Brain microvascular endothelial cell (primary cell): ENCODE measurements around the gene LRP1.

Experiments
- DNase-seq: peaks from one replicate; pipeline ENCODE4 v3.0.0-alpha.2; 2020
- H3K27ac ChIP-seq: fragments of 250-450 bp; sonication (Bioruptor Pico); 2 replicates; pipeline ENCODE4 v1.5.1; 2020; ENCODE audit warnings: mild to moderate bottlenecking, moderate library complexity
- H3K27me3 ChIP-seq: fragments of 250-450 bp; sonication (Bioruptor Pico); replicated peaks from 2 replicates; pipeline ENCODE4 v1.5.1; 2020; ENCODE audit warnings: mild to moderate bottlenecking
- H3K36me3 ChIP-seq: fragments of 250-450 bp; sonication (Bioruptor Pico); replicated peaks from 2 replicates; pipeline ENCODE4 v1.5.1; 2020; ENCODE audit warnings: mild to moderate bottlenecking
- H3K4me3 ChIP-seq: 2 replicates; pipeline ENCODE4 v1.5.1; 2011; ENCODE audit warnings: low read depth, mild to moderate bottlenecking, control low read depth, low read length, moderate library complexity
- in situ Hi-C: cut with HindIII; loops from 2 replicates; pipeline ENCODE4 v1.10.0; 2017; ENCODE audit warnings: low sequenced_read_pairs, low pct_ligation_motif_present
- TF ChIP-seq, protein P1 (sequence below): IDR thresholded peaks from 2 replicates; pipeline ENCODE4 v1.5.1; 2011; ENCODE audit warnings: low read depth, mild to moderate bottlenecking, moderate library complexity, low read length, control low read depth, inconsistent platforms; ENCODE audit errors: missing control alignments

Gene LRP1

DNA sequence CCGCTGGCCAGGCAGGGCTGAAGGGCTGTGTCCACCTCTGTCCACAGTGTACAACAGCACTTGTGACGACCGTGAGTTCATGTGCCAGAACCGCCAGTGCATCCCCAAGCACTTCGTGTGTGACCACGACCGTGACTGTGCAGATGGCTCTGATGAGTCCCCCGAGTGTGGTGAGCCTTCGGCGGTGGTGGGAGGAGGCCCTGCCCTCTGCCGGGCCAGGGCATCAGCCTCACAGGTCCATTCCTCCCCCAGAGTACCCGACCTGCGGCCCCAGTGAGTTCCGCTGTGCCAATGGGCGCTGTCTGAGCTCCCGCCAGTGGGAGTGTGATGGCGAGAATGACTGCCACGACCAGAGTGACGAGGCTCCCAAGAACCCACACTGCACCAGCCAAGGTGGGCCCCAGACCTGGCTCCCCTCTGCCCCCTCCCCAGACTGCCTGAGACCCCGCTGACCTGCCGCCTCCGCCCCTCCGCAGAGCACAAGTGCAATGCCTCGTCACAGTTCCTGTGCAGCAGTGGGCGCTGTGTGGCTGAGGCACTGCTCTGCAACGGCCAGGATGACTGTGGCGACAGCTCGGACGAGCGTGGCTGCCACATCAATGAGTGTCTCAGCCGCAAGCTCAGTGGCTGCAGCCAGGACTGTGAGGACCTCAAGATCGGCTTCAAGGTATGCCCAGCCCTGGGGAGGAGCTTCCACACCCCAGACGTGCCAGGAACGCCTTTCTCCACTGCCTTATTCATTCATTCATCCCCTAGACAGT is 67.5 kb downstream of the LRP1 start:
- TF ChIP-seq, protein P1, sequence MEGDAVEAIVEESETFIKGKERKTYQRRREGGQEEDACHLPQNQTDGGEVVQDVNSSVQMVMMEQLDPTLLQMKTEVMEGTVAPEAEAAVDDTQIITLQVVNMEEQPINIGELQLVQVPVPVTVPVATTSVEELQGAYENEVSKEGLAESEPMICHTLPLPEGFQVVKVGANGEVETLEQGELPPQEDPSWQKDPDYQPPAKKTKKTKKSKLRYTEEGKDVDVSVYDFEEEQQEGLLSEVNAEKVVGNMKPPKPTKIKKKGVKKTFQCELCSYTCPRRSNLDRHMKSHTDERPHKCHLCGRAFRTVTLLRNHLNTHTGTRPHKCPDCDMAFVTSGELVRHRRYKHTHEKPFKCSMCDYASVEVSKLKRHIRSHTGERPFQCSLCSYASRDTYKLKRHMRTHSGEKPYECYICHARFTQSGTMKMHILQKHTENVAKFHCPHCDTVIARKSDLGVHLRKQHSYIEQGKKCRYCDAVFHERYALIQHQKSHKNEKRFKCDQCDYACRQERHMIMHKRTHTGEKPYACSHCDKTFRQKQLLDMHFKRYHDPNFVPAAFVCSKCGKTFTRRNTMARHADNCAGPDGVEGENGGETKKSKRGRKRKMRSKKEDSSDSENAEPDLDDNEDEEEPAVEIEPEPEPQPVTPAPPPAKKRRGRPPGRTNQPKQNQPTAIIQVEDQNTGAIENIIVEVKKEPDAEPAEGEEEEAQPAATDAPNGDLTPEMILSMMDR: no peak
- Histone ChIP-seq H3K27me3 (no peaks in the 10 kb centered on the region), H3K27ac (no peak overlapping the region), H3K36me3 (peaks cover 92% of the 10 kb centered on the region), H3K4me3 (no peak overlapping the region)
- DNase-seq: no peak
- in situ Hi-C loops: no loop called here

DNA sequence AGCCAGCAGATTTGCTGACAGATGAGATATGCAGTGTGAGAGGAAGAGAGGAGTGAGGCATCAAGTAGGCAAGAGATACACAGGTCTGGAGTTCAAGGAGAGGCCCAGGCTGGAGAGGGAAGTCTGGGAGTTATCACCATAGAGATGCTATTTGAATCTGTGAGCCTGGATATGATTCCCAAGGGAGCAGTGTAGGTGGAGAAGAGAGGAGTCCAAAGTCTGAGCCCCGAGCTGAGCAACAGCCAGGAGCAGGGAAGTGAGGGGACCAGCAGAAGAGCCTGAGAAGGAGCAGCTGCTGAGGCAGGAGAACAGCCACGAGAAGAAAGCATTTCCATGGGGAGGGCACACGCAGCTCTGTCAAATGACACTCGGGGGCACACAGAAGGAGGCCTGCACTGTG is 68.2 kb downstream of the LRP1 start:
- Histone ChIP-seq H3K27ac (no peak overlapping the region), H3K27me3 (no peaks in the 10 kb centered on the region), H3K4me3 (no peak overlapping the region), H3K36me3 (peaks cover 92% of the 10 kb centered on the region)
- in situ Hi-C loops: no loop called here
- TF ChIP-seq, protein P1: no peak
- no peak for DNase-seq

DNA sequence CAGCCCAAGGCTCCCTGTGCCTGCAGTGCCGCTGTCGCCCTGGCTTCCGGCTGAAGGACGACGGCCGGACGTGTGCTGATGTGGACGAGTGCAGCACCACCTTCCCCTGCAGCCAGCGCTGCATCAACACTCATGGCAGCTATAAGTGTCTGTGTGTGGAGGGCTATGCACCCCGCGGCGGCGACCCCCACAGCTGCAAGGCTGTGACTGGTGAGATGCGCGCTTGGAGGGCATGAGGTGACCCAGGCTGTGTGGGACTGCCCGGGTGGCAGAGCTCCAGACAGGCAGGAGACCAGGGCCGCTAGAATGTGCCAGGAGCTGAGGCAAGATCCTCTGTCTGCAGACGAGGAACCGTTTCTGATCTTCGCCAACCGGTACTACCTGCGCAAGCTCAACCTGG is 68.7 kb downstream of the LRP1 start:
- no peak overlapping the region for H3K27ac ChIP-seq
- no peaks in the 10 kb centered on the region for H3K27me3 ChIP-seq
- peaks cover 93% of the 10 kb centered on the region for H3K36me3 ChIP-seq
- in situ Hi-C loops: no loop called here
- TF ChIP-seq, protein P1: no peak
- H3K4me3 ChIP-seq: no peak overlapping the region
- DNase-seq: no peak

DNA sequence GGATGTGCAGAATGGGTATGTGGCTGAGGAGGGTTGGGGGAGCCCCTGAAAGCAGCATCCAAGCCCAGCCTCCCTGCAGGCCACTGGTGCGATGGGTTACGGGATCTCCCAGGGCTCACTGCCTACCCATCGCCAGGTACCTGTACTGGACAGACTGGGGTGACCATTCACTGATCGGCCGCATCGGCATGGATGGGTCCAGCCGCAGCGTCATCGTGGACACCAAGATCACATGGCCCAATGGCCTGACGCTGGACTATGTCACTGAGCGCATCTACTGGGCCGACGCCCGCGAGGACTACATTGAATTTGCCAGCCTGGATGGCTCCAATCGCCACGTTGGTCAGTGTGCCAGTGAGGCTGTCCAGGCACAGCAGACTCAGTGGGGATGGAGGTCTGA is 70.0 kb downstream of the LRP1 start:
- peaks cover 92% of the 10 kb centered on the region for H3K36me3 ChIP-seq
- TF ChIP-seq, protein P1: no peak
- no peaks in the 10 kb centered on the region for H3K27me3 ChIP-seq
- H3K27ac ChIP-seq: no peak overlapping the region
- in situ Hi-C loops: no loop called here
- no peak for DNase-seq
- H3K4me3 ChIP-seq: no peak overlapping the region

DNA sequence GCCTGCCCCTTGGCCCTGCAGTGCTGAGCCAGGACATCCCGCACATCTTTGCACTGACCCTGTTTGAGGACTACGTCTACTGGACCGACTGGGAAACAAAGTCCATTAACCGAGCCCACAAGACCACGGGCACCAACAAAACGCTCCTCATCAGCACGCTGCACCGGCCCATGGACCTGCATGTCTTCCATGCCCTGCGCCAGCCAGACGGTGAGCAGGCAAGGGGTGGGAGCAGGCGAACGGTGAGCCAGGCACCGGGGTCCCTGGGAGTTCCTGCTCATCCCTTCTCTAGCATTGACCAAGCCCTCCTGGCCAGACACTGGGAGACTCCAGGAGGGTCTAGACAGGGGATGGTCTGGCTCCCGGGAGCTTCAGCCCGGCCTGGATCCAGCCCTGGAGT is 70.9 kb downstream of the LRP1 start:
- Histone ChIP-seq H3K36me3 (peaks cover 91% of the 10 kb centered on the region), H3K27ac (no peak overlapping the region), H3K27me3 (no peaks in the 10 kb centered on the region), H3K4me3 (no peak overlapping the region)
- DNase-seq: no peak
- TF ChIP-seq, protein P1: no peak
- in situ Hi-C loops: no loop called here

DNA sequence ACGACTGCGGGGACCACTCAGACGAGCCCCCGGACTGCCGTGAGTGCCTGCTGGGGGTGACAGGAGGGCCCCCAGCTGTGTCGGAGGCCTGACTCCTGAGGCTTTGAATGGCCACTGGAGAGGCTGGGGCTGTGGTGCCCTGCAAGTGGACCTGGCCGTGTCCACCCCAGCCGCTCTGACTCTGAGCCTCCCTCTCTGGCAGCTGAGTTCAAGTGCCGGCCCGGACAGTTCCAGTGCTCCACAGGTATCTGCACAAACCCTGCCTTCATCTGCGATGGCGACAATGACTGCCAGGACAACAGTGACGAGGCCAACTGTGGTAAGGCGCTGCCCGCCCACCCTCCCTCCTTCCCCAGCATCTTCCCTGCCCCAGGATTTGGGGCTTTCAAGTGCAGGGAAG is 72.2 kb downstream of the LRP1 start:
- TF ChIP-seq, protein P1: no peak
- no peak for DNase-seq
- in situ Hi-C loops: no loop called here
- H3K27me3 ChIP-seq: no peaks in the 10 kb centered on the region
- H3K27ac ChIP-seq: no peak overlapping the region
- no peak overlapping the region for H3K4me3 ChIP-seq
- peaks cover 91% of the 10 kb centered on the region for H3K36me3 ChIP-seq
